NCI-H187 treated with DMSO at 0.1 percent for 48 hours (cell line): ENCODE data around the gene ZNF316.

Experiments
- DNase-seq: peaks from one replicate; lab custom pipeline; 2025; lab: John Stamatoyannopoulos, UW

The ZNF316 gene

GRCh38 chr7:6636741-6637543 is at the start of gene ZNF316:
ZNF316 (plus strand) TSS chr7:6637318; CDS start chr7:6642410, 5,092 bp downstream.
- no peak for DNase-seq

- no peak for DNase-seq
These were observed 48.6 kb upstream of the ZNF316 start for GRCh38 chr7:6588566-6588965.

GRCh38 chr7:6589151-6589828 is 47.8 kb upstream of the ZNF316 start:
- DNase-seq, result no peak

- no peak for DNase-seq
These were observed 47.1 kb upstream of the ZNF316 start, which contains the start of gene INTS15 for GRCh38 chr7:6589829-6590644. INTS15 (plus strand) TSS chr7:6590021; CDS start chr7:6590284, 263 bp downstream.

- DNase-seq, result no peak
These were observed 46.4 kb upstream of the ZNF316 start for GRCh38 chr7:6590645-6591110.

GRCh38 chr7:6600093-6600492 is 37.0 kb upstream of the ZNF316 start:
- no peak for DNase-seq

- DNase-seq, result no peak
These were observed 32.7 kb upstream of the ZNF316 start for GRCh38 chr7:6604458-6604857.

GRCh38 chr7:6606866-6607583 is 30.1 kb upstream of the ZNF316 start:
- no peak for DNase-seq

- DNase-seq, result no peak
These were observed 29.5 kb upstream of the ZNF316 start for GRCh38 chr7:6607651-6608051.

GRCh38 chr7:6608081-6608480 is 29.0 kb upstream of the ZNF316 start:
- no peak for DNase-seq

- DNase-seq, result no peak
These were observed 28.3 kb upstream of the ZNF316 start for GRCh38 chr7:6608794-6609193.

- no peak for DNase-seq
These were observed 24.3 kb upstream of the ZNF316 start for GRCh38 chr7:6612819-6613218.

GRCh38 chr7:6613706-6614105 is 23.4 kb upstream of the ZNF316 start:
- DNase-seq, result no peak

- DNase-seq, result no peak
These were observed 22.0 kb upstream of the ZNF316 start, which contains the start of gene ZNF853 for GRCh38 chr7:6614953-6615722. ZNF853 (plus strand) TSS chr7:6615610; CDS start chr7:6616175, 565 bp downstream.

- no peak for DNase-seq
These were observed 21.2 kb upstream of the ZNF316 start for GRCh38 chr7:6615723-6616555.

GRCh38 chr7:6616854-6617643 is 20.1 kb upstream of the ZNF316 start:
- no peak for DNase-seq

- DNase-seq, result no peak
These were observed 18.5 kb upstream of the ZNF316 start for GRCh38 chr7:6618621-6619020.

GRCh38 chr7:6619961-6620360 is 17.2 kb upstream of the ZNF316 start:
- DNase-seq, result no peak
